GM18526 (cell line): ENCODE measurements around the gene SOBP.

Experiments
- POLR2A ChIP-seq: IDR thresholded peaks from 3 replicates; pipeline ENCODE4 v1.6.1; 2011; ENCODE audit not compliant: insufficient read length; ENCODE audit errors: extremely low read depth

SOBP gene

DNA sequence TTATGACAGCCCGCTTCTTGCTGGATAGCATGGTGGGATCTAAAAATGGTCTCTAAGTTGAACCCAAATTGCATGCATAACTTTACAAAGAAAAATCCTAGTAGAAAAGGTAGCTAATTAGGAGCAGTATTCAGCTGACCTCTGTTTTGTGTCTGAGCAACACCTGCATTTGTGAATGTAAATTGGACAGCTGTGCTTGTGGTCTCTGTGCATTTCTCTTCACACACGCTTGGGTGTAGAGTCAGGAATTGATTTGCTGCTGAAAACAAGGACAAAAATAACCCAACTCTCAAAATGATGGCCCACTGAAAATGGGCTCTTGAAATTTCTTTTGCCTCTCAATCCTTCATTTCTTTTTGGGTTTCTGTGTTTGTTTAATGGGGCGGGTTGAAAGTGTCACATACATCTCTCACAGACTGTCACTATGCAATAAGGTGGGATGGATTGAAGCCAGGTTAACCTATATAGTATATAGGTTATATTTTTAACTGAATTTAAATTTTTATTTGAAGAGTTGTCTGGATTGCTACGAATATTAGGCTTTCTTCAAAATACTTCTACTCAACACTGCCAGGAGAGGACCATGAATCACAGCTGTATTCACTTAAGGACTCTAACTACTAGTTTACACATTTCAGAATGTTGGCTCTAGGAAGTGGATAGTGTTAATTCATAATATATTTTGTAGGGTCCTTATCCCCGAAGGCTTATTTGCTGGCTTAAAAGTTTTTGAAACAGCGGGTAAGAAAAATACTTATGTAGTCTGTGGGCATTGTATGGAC lies 46.5 kb downstream of the SOBP start:
- TF ChIP-seq POLR2A: no peak

DNA sequence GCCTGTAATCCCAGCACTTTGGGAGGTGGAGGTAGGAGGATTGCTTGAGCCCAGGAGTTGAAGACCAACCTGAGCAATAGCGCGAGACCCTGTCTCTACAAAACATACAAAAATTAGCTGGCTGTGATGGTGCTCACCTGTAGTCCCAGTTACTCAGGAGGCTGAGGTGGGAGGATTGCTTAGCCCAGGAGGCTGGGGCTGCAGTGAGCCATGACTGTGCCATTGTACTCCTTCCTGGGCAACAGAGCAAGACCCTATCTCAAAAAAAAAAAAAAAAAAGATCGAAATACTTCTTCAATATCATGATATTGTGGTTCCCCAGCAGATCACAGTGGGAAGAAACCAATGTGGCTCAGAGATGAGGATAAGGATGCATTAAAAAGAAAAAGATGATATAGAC lies 47.6 kb downstream of the SOBP start:
- TF ChIP-seq POLR2A: no peak

DNA sequence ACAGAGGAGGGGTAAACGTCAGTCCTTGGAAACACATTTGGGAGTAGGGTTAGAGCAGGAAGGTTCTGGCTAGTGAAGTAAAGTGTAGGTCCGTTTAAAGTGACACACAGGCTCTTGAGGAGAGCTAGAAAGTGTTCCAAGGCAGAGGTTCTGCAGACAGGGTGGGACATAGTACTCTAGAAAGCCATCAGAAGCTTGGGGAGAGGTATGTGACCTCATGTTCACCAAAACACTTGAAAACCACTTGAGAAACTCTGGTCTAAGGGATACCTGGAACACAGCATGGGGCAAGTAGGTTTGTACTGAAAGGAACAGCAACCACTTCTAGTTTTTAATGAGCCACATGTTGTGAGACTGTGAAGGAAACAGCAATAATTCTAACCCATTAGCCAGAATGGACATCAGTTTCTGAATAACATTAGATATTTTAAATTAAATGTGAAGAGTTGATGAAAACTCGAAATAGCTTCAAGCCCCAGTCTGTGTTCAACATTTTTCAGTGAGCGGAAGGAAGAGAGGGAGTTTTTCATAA lies 49.0 kb downstream of the SOBP start:
- no peak for TF ChIP-seq POLR2A

DNA sequence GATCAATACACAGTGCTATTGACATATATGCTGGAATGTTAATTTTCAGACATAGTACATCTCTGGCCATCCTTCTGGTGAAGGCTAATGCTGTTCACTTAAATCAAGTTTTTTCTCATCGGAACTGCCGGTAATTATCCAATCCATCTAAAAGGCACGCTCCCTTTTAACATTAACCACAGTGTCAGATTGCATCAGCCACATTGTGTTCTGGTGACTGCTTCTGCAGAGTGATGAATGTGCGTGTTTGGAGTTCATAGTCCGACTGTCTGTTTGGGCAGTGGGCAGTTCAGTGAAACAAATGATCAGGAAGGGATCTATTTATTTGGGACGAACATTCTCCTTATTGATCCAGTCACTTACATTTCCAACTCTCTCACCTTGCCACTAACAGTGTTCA lies 49.5 kb downstream of the SOBP start:
- TF ChIP-seq POLR2A: no peak

DNA sequence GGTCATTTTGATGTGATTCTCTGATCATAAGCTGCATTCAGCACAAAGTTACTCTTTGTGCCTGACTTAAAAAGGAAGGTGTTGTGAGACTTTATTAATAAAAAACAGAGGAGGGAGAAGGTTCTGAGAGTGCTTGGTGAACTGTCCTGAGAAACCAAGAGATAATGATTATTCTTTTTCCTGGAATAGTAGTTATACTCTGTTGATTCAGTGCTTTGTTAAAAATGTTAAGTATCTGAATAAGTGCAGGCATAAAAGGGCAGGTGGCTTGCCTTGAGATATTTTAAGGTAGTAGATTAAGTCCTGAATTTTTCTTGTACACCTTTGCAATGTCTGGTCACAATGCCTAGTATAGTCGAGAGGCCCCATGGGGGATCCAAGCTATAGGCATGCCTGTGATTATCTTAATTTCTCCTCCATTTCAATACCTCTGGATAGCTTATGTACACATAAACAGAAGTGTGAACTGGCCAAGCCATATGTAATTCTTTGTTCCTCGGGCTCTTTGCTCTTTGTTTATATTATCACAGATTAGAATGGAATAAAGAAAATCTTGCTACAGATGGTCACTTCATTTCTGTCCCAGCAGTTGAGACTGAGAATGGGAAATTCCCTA lies 50.0 kb downstream of the SOBP start:
- no peak for TF ChIP-seq POLR2A

DNA sequence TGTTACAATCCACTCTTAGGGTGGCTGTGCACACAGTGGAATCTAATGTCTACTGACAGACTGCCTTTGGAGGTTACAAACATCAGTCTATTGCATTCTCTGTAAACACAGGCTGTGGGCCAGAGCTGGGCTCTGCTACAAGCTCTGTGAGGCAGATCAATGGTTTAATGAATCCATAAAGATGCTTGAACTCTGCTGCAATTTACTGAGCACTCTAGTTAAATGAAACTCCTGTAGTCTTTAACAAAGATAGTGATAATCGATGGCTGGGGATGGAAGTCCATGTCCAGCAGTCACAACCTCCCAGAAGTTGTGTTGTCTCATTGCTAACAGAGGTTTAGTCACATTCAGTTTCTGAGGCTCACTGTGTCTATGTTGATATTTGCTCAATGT lies 50.5 kb downstream of the SOBP start:
- TF ChIP-seq POLR2A: no peak

DNA sequence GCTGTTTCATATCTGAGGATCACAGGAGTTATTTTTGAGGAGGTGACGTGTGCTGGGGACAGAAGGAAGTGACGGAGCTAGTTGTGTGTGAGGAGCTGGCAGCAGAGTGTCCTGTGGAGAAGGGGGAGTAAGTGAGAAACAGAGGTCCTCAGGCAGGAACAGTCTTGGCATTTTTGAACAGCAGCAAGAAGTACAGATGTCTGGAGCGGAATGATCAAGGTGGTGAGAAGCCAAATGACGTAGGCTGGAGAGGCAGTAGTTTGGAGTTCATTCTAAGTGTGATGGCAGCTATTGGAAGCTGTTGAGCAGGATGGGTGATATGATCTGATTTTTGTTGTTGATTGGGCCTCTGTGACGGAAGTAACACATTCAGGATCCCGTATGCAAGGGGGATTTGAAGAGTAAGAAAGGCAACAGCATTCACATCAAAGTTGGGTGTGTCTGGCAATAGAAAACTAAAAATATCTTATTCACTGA lies 52.3 kb downstream of the SOBP start:
- TF ChIP-seq POLR2A: no peak

DNA sequence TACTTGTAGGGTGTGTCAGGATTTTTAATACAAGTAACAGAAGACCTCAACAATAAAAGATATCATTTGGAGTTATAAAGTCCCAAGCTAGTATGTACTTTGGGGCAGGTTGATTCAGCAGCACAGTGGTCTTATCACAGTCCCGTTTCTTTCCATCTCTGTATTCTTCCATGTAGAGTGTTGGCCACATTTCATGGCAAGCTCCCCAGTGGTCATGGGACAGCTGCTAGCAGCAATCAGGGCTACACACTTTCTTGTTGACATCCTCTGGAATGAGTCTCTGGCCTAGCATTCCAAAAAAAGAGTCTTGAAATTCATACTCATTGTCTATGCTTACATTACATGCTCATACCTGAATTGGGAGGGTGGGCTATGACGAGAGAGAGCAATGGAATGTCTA lies 53.2 kb downstream of the SOBP start:
- TF ChIP-seq POLR2A: no peak

DNA sequence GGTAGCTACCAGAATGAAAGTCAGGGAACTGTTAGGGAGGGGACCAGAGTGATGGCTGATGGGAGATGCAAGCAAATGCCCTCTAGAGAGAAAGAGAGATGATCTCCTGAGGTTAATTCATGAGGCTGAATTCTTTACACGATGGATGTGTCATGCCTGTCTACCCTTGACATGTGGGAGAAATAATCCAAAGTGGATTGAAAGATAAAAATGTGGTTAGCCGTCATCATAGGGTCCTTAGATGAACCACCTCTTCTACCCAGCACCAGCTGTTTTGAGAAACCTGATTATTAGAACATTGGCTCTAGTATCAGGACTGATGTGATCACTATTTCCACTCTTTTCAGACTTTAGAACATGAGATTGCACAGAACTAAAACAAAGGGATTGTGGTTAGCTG lies 53.6 kb downstream of the SOBP start:
- TF ChIP-seq POLR2A: no peak

DNA sequence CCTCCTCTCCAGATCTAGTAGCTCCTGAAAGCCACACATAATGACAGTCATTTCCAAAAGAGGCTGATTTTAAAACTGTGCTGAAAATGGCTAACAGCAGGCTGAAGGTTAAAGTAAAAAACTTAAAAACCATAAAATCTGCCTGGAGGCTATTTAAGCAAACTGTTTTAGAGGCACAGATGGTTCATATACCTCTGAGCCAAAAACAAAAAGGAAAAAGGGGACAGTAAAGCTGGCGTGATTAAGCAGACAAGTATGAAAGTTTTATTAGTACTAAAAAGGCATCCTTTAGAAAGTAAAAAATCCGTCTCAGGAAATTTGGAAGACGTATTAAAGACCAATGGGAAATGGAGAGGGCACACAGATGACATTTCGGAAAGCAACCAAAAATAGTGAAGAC lies 55.8 kb downstream of the SOBP start:
- TF ChIP-seq POLR2A: no peak

DNA sequence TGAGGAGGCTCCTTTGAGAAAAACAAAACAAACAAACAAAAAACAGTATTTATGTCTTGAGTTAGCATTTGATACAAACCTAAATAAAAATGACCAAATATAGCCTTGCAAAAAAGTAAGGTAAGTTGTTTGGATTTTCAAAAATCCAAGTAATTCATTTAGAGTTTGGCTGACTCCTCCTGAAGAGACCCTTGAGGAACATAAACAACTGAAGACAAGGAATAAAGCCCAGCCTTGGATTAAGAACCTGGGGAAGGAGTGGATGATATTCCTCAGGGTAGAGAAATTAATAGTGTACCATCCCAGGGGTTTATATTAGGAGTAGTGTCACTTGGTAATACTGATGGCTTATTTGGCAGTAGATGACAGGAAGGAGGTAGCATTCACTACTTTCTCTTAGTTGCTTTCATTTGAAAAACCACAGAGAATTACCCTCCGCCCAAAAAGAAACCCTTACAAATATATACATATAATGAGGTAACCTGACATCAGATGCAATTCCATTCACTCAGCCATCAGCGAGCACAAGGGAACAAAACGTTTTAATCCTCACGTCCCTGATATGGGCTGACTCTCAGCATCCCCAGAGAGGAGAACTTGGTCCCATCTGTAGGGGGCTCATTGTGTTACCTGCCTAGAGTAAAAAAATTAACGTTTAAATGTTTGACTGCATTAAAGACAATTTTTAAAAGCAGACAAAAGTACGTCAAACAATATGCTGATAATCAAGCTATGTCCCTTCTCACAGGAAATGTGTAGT lies 57.0 kb downstream of the SOBP start:
- TF ChIP-seq POLR2A: no peak

DNA sequence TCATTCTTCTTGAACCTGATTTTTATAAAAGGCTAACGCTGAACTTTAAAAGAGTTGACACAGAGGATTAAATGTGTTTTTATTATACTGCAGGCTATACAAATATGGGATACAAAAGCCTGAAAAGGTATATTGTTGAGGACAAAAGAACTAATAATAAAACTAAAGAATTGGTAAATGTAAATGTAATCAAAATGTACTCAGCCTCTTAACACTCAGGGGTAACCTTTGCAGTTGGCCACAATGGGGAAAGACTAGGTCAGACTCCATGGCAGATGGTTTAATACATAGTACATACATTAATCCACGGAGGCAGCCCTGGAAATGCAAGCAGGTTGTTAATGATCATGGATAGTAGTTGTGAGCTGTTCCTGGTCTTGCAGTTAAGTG lies 57.5 kb downstream of the SOBP start:
- no peak for TF ChIP-seq POLR2A

DNA sequence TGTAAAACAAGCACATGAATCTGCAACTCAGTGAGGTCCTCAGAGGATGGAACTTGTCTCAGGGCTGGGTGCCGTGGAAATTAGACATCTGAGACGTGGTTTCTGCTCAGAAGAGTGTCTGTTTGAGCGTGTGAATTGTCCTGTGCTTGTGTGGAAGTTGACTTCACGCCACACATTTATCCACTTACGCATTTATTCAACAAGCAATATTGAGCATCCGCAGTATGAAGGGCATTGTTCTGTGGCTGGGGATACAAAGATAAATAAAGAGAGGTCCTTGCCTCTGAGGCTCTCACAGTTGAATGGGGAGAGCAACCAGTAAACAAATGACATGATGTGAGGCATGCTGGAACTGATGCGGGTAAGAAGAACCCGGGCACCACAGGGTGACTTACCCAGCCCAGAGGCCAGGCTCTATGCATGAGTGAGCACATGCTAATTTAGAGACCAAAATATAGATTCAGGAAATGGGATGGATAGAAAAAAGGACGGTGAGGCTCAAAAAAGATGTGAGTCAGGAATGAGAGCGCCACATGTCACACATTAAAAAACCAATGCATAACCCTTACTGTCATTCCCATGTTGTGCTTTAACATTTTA lies 60.4 kb downstream of the SOBP start:
- TF ChIP-seq POLR2A: no peak

DNA sequence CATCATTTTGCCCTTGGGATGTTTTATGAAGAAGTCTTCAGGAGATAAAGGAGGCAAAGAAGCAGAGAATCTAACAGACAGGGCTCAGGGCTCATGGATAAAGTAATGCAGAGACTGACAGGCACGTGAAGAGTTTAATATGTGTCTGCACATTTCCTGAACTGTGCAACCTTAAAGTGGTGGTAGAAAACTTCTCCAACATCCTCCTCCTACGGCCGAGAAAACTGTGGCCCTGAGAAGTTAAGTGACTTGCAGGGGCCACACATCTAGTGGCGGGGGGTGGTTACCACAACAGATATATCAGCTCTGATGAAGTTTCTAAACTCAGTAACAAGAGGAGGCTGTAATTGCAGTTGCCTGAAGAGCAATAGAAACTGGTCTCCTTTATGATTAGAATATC lies 61.0 kb downstream of the SOBP start:
- no peak for TF ChIP-seq POLR2A

DNA sequence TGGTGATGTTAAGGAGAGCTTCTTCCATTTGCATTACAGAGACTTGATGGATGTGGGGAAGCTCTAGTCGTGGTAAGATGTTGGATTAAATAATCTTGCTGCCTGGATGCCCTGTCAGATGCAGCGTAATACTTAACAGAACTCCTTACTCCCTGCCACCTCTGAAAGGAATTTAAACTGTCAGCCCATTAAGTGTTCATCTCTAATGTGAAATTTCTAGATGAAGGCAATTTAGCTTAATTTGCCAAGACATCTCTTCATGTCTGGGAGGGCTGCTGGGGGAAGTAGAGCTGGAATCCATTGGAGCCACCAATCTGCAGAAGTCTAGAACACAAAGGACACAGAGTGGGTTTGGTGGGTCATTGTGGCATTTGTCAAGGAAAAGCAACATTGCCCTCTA lies 64.4 kb downstream of the SOBP start:
- no peak for TF ChIP-seq POLR2A
